GM19455 (cell line): ENCODE measurements around the gene PRDM16.

Experiments
- ATAC-seq: cut with Tn5 transposase; IDR thresholded peaks from one replicate; pipeline ENCODE4 v1.9.1; 2021; ENCODE audit not compliant: unreplicated experiment

The PRDM16 gene

DNA sequence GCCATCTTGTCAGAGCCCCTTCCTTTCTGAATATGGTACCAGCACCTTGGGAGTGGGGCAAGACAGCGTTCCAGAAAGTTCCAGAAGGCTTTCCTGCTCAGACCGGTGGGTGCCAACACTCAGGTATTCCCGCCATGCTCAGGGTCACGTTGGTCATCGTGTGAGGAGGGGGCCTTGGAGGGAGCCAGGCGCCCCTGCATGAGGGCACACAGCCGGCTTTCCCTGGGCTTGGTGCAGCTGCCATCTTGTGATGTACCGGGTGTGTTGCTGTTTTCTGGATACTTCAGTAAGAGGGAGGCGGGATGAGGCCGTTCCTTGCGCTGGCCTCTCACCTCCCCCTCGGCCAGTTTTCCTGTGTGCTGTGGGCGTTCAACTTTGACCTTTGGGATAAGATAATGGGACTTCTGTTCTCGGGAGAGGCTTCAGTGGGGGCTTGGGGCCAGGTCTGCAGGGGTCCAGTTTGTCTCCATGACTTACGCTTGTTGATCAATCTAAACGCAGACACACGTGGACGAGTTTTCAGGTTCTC lies 69.7 kb downstream of the PRDM16 start:
- ATAC-seq, result no peak

DNA sequence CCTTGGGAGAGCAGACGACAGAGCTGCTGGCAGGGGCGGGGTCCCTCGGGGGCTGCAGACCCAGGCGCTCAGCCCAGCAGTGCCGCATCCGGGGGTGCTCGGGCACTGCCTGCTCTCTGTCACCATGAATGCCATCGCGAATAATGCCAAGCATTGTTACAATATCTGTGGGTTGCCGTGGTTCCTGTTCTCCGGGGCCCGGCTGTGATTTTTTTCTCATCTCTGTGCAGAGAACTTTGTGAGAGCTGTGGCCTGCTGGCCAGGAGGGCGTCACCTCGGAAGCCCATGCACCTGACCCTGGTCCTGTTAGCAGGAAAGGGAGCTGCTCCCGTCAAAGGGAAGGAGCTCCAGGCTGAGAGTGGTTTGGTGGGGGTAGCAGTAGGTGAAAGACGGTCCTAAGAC lies 70.4 kb downstream of the PRDM16 start:
- no peak for ATAC-seq

DNA sequence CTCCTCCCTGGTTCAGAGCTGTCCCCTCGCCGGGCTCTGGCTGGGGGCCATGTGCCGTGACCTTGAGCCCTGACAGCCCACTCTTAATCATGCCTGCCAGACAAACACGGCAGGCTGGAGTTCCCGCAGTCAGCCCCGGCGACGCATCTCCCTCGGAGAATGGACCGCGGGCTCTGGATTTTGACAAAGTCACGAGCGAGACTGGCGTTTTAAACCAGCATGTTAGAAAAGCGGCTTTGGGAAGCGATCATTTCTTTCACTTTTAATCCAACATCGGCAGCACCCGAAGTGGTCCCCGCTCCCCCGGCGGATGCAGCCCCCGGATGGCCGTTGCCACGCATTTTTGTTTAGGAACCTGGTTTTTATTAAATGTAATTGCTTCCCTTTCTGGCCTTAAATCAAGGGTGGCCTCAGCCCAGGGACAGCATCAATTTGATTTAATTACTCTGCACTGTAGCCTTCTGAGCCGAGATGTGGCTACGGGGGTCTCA lies 70.9 kb downstream of the PRDM16 start:
- ATAC-seq, result no peak

DNA sequence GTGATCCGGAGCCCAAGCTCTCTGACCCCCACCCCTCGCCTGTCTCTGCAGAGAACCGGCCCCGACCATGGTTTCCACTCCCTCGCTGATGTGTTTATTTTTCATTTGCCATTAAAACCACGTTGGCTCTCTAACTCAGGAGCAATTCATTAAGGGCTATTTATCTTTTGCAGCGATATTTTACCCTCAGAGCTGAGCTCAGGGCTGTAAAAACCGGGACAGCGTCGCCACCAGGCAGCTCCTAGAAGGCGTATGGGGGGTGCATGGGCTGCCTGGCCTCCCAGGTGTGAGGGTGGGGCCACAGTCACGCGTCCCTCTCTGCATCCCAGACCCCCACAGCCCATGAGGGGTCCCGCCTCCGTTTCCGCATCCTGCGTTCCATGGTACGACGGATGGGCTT lies 71.4 kb downstream of the PRDM16 start:
- ATAC-seq, result no peak

DNA sequence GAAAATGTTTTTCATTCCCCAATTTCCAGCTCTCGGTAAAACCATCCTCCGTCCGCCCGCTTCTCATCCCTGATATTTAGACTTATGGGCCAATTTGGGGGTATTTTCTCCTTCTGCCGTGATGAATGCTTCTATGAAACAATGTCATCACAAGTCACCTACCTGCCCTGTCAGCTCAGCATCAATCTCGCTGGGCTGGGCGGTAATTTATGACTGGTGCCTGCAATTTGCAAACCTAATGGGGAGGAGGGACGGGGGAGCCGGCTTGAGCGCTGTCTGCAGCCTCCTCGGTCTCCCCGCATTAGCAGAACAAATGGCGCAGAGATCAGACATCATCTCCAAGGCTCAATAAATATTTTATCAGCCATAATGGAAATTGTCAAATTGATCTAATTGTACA lies 72.1 kb downstream of the PRDM16 start:
- ATAC-seq, result no peak

DNA sequence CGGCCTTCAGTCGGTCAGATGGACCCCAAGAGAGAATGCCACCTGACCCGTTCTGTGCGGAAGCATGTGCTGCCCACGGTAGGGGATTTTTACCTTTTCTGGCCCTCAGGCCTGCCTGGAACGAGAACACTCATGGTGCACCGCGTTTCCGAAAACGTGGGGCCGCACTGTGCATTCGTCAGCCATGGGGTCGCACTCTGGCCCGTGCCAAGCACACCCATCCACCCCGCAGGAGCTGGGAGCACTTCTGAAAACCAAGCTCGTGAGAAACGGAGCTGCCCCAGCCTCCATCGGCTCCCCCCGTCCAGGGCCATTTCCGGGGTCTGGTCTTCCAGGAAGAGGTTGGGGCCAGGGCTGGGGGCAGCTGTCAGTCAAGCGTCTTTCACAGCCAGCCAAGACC lies 72.8 kb downstream of the PRDM16 start:
- no peak for ATAC-seq

DNA sequence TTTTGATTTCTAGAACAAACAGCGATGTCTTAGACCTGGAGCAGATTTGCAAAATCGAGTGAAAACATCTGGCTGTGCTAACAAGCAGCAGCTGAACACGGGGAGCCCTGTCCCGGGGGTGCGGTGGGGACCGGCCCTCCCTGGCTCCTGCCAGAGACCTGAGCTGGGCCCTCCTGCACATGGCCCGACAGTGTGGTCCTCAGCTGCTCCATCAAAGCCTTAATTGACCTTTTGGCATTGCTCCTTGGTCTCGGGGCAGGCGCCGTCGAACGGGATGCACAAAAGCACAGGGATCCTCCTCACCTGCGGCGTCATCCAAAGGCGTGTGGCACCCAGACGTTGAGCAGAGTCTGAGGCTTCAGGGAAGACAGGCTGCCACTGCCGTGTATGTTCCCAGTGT lies 73.2 kb downstream of the PRDM16 start:
- no peak for ATAC-seq

DNA sequence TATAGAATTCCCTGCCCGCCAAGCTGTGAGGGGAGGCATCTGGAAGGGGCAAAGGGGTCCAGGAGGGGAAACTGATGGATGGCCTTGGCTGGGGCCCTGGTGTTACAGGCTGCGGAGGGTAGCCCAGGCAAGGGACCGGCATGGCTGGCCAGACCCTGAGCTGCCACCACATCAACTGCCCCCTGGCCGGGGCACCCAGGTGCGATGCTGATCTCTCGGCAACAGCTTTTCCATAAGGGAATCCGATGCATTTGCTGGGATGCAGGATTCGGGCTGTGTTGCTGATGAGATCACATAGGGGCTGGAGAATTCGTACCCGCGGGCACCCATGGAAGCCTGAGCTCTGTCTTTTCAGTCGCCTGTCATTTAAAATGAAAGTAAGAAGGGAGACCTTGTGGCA lies 73.7 kb downstream of the PRDM16 start:
- ATAC-seq, result no peak

DNA sequence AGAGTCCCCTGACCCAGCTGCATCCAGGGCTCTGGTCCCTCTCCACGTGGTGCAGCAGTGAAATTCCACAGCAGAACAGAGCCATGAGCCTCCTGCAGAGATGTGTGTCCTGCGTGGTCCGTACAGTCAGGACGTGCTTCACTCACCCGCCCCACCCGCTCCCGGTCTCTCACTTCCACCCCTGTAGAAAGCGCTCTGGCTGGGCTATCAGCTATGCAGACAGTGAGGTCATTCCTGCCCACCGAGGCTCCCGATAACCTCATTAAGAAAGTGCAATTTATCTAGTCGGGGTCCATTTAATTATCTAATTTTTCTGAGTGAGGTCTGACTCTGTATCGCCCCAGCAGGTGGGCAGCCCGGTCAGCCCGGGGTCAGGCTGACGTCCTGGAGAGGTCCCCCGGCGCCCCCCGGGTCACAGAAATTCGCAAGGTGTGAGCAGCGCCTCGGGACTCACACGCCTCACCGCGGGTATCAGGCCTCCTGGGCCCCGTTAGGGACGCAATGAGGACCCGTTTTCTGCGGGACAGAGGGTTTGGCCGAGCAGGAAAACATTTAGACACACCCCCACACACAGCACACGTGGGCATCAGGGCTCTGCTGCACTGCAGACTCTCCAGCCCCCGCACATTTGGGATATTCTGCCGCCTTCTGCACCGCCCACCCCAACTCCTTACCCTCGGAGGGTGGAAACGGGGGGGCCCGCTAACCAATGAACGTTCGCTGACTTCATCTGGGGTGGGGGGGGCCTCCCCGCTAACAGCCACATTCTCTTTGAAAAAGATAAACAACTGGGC lies 76.7 kb downstream of the PRDM16 start:
- no peak for ATAC-seq

DNA sequence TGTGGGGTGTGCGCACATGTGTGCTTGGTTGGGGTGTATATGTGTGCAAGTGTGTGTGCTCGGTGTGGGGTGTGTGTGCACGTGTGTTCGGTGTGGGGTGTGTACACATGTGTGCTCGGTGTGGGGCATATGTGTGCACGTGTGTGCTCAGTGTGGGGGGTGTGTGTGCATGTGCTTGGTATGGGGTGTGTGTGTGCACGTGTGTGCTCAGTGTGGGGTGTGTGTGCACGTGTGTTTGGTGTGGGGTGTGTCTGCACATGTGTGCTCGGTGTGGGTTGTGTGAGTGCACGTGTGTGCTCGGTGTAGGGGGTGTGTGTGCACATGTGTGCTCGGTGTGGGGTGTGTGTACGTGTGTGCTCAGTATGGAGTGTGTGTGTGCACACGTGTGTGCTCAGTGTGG lies 77.5 kb downstream of the PRDM16 start:
- ATAC-seq, result no peak

DNA sequence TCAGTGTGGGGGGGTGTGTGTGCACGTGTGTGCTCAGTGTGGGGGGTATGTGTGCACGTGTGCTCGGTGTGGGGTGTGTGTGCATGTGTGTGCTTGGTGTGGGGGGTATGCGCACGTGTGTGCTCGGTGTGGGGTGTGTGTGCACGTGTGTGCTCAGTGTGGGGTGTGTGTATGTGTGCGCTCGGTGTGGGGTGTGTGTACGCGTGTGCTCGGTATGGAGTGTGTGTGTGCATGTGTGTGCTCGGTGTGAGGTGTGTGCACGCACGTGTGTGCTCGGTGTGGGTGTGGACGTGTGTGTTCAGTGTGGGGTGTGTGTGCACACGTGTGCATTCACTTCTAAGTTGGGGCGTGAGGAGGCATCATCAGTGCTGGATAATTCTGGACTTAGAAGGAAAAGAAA lies 77.9 kb downstream of the PRDM16 start:
- no peak for ATAC-seq

DNA sequence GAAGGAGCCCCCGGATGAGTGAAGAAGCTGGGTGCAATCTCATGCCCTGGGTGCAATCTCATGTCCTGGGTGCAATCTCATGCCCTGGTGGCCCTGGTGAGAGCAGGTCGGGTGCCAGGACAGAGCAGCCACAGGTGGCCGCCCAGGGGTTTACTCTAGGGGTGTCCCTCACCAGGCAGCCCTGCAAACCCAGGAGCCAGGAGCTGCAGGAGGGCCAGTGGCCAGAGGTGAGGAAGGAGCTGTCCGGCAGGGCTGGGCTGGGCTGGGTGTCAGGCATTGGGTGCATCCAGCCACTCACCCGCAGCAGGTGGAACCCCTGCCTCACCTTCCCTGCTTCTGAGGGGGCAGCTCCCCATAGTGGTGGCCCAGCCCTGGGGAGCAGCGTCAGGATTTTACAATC lies 79.2 kb downstream of the PRDM16 start:
- ATAC-seq, result no peak

DNA sequence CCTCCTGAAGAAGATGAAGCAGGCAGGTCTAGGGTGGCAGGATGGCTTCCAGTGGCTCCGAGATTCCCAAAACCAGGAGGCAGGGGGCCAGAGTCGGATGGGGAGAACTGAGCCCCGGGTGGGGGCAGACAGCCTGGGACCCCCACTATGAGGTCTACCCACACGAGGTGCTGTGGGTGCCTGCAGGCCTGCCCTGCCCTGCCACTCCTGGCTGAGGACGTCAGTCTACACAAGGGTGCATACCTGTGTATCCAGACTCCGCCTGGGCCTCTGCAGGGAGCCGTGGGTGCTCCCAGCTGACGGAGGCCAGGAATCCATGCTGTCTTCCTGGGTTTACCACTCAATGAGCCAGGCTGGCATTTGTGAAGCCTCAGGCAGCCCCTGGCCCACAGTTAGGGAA lies 80.3 kb downstream of the PRDM16 start:
- no peak for ATAC-seq

DNA sequence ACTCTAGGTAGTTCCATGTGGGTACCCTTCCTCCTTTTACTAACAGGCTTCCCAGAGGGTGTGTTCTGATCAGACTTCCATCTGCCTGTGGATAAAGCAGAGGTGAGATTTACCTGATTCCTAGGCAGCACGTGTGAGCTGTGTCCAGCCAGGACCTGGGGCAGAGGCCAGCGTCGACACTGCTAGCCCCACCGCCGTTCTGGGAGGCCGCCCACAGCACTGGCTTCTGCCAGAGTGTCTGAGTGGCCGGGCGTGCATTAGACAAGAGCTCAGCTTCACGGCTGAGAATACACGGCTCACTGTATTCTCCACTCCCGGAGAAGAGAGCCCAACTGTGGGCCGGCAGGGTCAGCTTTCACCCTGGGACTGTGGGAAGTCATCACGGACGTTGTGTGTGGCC lies 82.5 kb downstream of the PRDM16 start:
- ATAC-seq, result no peak

DNA sequence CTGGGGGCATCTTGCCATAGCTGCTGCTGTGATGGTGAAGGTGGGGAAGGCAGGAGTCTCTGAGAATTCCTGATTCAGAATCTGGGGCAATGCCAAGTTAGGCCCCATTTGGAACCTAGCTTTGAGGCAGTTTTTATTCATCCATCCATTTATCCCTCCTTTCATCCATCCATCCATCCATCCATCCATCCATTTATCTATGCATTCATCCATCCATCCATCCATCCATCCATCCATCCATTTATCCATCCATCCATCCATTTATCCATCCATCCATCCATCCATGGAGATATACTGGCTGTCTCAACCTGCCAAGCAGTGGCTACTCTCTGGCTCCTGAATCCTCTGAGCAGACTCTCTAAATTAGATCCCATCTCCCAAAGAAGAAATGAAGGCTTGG lies 83.1 kb downstream of the PRDM16 start:
- no peak for ATAC-seq

DNA sequence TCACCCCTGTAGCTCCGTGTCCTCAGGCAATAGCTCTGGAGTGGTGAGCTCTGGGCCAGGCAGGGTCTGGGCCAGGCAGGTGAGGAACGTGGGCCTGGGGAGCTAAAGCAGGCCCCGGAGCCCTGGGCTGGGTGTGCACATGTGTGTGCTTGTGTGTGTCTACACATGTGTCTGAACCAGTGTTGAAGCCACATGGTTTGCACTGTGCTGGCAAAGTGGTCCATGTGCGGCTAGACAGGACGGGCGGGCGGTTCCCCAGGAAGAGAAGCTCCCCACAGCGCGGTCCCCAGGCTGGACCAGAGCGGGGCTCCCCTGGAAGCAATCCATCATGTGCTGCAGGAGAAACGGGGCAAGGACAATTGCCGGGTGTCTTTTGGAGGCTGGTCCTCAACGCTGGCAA lies 84.2 kb downstream of the PRDM16 start:
- no peak for ATAC-seq

DNA sequence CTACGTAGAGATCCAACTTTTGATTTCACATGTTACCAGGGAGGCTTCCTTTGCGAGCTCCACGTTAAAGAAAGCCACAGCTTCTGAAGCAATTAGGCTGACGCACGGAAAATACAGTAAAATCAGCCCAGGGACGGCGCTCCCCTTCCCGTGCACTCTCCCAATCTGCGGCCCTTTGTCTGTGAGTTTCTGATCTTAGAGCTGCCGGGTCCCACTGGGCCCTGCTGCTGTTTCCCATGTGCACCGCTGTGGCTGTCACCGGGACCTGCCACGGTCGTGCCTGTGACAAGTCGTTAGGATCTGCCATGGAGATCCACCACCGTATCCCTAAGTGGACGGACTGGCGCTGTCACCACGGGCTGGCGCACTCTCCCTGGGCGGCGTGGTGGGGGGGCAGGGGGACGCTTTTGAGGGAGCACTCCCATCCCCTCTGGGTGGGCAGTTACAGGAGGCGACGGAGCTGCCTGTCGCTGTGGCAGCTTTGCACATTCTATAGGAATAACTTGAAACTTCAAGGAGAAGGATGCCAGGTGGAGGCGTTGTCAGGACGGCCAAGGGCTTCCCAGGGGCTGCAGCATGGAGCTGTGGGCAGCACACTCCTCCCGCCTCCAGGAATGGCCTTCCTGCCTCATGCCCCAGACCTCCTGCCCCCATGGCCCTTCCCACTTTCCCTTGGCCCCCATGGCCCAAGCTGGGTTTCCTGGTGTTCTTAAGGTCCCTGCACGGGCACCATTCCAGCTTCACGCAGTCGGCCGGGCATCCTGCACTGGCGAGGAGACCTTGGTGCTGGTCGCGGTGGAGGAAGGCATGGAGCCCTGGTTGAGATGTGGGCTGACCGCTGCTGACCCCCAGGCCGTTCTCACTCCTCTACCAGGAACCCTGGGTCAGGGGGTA lies 85.1 kb downstream of the PRDM16 start:
- no peak for ATAC-seq

DNA sequence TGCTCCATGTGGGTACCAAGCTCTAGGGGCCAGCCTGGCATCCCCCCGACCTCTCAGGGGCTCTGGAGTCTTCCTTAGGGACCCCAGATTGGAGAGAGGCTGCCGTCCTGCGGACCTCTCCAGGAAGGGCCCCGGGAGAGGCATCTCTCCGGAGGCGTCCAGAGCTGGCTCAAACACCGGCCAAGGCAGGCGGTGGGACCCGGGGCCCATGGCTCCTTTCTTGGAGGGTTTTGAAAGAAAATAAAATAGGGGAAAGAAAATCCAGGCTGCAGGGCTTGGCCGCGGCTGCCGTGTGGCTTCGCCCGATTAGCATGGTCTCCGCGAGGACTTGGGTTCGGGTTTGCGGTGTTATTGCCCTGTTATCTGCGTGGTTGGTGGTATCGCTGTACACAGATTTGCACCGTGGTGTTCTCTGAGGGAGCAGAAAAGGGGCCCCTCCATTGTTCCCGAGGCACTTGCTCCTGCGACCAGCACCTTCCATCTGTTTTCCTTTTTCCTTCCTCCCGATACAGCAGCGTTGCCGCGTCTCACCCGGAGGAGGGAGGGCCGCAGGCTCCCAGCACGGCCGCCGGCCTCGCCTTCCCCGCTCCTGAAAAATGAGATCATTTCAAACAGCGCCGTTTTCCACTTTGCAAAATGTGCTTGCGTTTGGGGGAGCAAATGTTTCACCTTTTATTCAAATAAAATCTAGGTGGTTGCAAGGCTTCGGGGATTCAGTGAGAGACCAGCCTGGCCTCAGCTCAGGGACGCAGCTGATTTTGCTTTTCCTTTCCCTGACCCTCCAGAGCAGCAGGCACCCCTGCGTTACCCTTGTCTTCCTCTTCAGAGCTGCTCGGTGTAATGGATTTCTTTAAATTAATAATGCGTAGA lies 86.3 kb downstream of the PRDM16 start:
- no peak for ATAC-seq

DNA sequence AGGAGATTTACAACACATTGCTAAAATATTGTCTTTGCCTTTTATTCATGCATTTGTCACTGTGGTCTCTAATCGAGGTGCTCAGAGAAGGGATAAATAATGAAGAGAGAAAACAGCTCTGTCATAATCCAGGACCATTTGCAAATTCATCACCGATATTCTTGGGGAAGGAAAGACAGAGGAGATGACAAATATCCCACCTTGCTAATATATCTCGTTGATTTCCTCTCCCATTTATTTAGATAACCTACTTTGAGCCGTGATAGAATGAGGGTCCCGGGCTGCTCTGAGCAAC lies 86.9 kb downstream of the PRDM16 start:
- ATAC-seq, result no peak

DNA sequence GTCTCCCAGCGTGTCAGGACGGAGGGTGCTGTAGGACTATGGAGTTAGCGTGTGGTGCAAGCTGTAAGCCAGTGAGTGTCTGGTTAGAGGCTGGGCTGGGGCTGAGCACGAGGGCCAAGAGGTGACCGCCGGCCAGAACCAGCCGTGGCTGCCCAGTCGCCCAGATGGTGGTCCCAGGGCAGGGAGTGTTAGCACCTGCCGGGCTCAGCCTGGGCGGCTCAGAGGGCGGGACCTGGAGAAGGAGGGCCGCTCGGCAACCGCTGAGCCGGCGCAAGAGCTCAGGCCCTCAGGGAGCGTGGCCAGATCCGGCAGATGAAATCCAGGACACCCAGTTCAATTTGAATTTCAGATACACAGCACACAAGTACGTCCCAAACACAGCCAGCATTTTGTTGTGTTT lies 87.9 kb downstream of the PRDM16 start:
- no peak for ATAC-seq

DNA sequence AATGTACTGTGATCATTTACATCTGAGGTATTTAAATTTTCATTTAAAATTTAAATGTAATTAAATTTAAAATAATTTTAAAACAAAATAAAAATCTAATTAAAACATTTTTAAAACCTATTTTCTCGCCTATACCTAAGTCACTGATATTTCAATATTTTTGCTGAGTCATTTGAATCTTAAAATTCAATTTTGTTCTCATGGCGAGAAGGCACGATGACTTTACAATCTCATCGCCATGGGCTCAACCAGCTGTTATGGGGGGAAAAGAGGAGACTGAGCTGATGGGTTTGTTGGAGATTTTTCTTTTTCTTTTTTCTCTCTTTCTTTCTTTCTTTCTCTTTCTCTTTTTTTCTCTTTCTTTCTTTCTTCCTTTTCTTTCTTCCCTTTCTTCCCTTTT lies 89.3 kb downstream of the PRDM16 start:
- no peak for ATAC-seq
